ENCODE measurements around the gene TMOD3. TPM values are rescaled to one million over a fixed set of nuclear protein-coding genes. Genes with fewer than 3 reads are reported as not detected.
"Not testable (repeated sequence)": the region's sequence is repeated elsewhere in the genome, so short reads cannot be mapped to it uniquely, and the experiment has no call there.

TMOD3 gene
- total RNA-seq, 1 experiment from 2014 or later: 54.4 TPM

DNA sequence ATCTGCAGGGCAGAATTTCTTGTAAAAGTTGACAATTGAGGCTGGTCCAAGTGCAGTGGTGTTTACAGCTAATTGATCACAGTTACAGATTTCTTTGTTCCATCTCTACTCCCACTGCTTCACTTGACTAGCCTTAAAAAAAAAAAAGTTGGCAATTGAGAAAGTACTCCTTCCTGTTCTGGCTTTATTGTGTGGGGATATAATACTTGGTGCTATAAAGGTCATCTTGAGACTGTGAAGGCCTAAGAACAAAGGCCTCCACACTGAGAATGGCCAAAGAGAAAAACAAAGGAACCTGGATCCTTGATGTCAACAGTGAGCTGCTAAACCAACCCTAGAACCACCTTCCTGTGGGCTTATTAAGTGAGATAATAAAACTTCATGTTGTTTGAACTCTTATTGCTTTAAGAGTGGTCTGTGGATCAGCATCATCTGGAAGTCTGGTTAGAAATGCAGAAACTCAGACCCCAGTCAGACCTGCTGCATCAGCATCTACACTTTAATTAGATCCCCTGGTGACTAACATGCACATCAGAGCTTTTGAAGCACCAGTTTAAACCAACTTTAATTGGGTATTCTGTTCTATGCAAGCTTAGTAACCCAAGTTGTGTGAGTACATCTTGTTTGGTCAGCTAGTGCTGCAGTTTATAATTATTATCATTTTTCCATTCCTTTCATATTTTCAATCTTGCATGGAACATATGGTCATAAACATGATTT is 55.2 kb downstream of the TMOD3 start:
- intact Hi-C loops (cut with micrococcal nuclease; ENCODE audit: unreplicated experiment): no loop called here
- no peak overlapping the region for H3K27ac Mint-ChIP-seq (ENCODE audit: unreplicated experiment)
- no peaks in the 10 kb centered on the region for H3K9me3 Mint-ChIP-seq (ENCODE audit: unreplicated experiment)
- no peak overlapping the region for H3K4me3 ChIP-seq (ENCODE audit: low read depth, low read length)
- no peaks in the 10 kb centered on the region for H3K4me1 Mint-ChIP-seq (ENCODE audit: low read depth, unreplicated experiment)
- ChIA-PET POLR2A (no interaction called here), CTCF (interaction anchor here (0.6 kb wide), 2 partner anchors 21 kb away, joined by 5 read pairs; no protein-coding TSS in a partner anchor)
- H3K27me3 Mint-ChIP-seq (ENCODE audit: insufficient read depth, unreplicated experiment): no peaks in the 10 kb centered on the region
- TF ChIP-seq, protein P1, sequence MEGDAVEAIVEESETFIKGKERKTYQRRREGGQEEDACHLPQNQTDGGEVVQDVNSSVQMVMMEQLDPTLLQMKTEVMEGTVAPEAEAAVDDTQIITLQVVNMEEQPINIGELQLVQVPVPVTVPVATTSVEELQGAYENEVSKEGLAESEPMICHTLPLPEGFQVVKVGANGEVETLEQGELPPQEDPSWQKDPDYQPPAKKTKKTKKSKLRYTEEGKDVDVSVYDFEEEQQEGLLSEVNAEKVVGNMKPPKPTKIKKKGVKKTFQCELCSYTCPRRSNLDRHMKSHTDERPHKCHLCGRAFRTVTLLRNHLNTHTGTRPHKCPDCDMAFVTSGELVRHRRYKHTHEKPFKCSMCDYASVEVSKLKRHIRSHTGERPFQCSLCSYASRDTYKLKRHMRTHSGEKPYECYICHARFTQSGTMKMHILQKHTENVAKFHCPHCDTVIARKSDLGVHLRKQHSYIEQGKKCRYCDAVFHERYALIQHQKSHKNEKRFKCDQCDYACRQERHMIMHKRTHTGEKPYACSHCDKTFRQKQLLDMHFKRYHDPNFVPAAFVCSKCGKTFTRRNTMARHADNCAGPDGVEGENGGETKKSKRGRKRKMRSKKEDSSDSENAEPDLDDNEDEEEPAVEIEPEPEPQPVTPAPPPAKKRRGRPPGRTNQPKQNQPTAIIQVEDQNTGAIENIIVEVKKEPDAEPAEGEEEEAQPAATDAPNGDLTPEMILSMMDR (IDR thresholded peaks at IDR 0.05; ENCODE audit: insufficient read depth in 1 of 2, low read depth in 1 of 2, low read length in 1 of 2, severe bottlenecking in 1 of 2, unreplicated experiment in 1 of 2): no peak
- DNase-seq: no peak
- BruUV-seq (replicated peaks): no TSS peak
- no peaks in the 10 kb centered on the region for H3K27me3 ChIP-seq (replicated peaks; ENCODE audit: control insufficient read depth, insufficient read depth, low read length)
- H3K36me3 Mint-ChIP-seq (ENCODE audit: insufficient read depth, unreplicated experiment): peaks cover 20% of the 10 kb centered on the region
- no peaks in the 10 kb centered on the region for H3K36me3 ChIP-seq (ENCODE audit: control insufficient read depth, insufficient read depth, low read length)
- H3K9me3 ChIP-seq: no peaks in the 10 kb centered on the region
- H3K4me1 ChIP-seq: peaks cover 8% of the 10 kb centered on the region; the same call in 1 of the 2 replicates
- no peak overlapping the region for H3K4me3 Mint-ChIP-seq (ENCODE audit: unreplicated experiment)

DNA sequence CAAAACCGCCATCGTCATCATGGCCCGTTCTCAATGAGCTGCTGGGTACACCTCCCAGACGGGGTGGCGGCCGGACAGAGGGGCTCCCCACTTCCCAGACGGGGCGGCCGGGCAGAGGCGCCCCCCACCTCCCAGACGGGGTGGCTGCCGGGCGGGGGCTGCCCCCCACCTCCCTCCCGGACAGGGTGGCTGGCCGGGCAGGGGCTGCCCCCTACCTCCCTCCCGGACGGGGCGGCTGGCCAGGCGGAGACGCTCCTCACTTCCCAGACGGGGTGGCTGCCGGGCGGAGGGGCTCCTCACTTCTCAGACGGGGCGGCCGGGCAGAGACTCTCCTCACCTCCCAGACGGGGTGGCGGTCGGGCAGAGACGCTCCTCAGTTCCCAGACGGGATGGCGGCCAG is 56.3 kb downstream of the TMOD3 start:
- POLR2A ChIA-PET; CTCF ChIA-PET; H3K36me3 ChIP-seq (ENCODE audit: control insufficient read depth, insufficient read depth, low read length): not testable (repeated sequence)

DNA sequence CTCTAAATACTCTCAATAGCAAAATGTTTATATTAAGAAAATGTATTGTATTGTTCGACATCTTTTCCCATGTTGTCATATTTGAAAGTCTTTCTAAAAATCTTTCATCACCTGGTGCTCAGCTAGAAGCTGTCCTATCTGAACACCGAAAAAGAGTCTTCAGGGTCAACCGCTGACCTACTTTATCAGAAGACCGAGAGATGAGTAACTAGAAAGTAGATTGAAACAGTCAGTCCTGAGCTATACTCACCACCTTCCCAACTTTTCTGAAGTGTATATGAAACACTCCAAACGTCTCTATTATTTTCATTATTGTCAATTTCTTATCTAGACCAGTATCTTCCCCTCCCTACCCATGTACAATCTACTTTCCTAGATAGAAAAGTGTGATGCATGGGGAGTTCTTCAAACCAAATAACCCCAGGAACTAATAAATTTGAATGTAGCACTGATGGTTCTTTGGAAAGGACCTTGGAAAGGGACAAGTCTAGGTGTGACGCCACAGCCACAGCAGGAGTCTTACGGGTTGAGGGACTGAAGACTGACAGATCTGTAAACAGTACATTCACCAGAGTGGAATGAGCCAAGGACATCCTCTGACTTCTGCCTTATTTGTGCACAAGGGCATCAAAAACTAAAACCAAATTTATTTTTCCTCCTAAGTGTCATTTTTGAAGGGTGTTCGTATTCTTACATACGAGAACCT is 58.6 kb downstream of the TMOD3 start:
- Histone ChIP-seq H3K9me3 (no peaks in the 10 kb centered on the region), H3K4me1 (peaks cover 8% of the 10 kb centered on the region; the same call in 1 of the 2 replicates), H3K4me3 (ENCODE audit: low read depth, low read length) (no peak overlapping the region), H3K27me3 (replicated peaks; ENCODE audit: control insufficient read depth, insufficient read depth, low read length) (no peaks in the 10 kb centered on the region), H3K36me3 (ENCODE audit: control insufficient read depth, insufficient read depth, low read length) (no peaks in the 10 kb centered on the region)
- POLR2A ChIA-PET: no interaction called here
- intact Hi-C loops (cut with micrococcal nuclease; ENCODE audit: unreplicated experiment): loop anchor here (1.0 kb wide), 1 partner anchor 19 kb away; no protein-coding TSS in a partner anchor
- BruUV-seq (replicated peaks): no TSS peak
- no peaks in the 10 kb centered on the region for H3K27me3 Mint-ChIP-seq (ENCODE audit: insufficient read depth, unreplicated experiment)
- H3K27ac Mint-ChIP-seq (ENCODE audit: unreplicated experiment): no peak overlapping the region
- H3K36me3 Mint-ChIP-seq (ENCODE audit: insufficient read depth, unreplicated experiment): peaks cover 38% of the 10 kb centered on the region
- CTCF ChIA-PET: interaction anchor here (0.7 to 1.5 kb wide), 5 partner anchors 9 to 351 kb away, joined by 3 to 7 read pairs (median 5); no protein-coding TSS in a partner anchor
- no peaks in the 10 kb centered on the region for H3K9me3 Mint-ChIP-seq (ENCODE audit: unreplicated experiment)
- TF ChIP-seq, protein P1 (IDR thresholded peaks at IDR 0.05; ENCODE audit: insufficient read depth in 1 of 2, low read depth in 1 of 2, low read length in 1 of 2, severe bottlenecking in 1 of 2, unreplicated experiment in 1 of 2): no peak
- DNase-seq: no peak
- H3K4me1 Mint-ChIP-seq (ENCODE audit: low read depth, unreplicated experiment): no peaks in the 10 kb centered on the region
- H3K4me3 Mint-ChIP-seq (ENCODE audit: unreplicated experiment): no peak overlapping the region

More for the DNA sequence above, 56.3 kb downstream of the TMOD3 start:
- H3K9me3 ChIP-seq; H3K4me1 ChIP-seq; BruUV-seq (replicated peaks); H3K4me1 Mint-ChIP-seq (ENCODE audit: low read depth, unreplicated experiment); DNase-seq; H3K27ac Mint-ChIP-seq (ENCODE audit: unreplicated experiment); H3K9me3 Mint-ChIP-seq (ENCODE audit: unreplicated experiment); H3K27me3 ChIP-seq (replicated peaks; ENCODE audit: control insufficient read depth, insufficient read depth, low read length); H3K4me3 ChIP-seq (ENCODE audit: low read depth, low read length); H3K27me3 Mint-ChIP-seq (ENCODE audit: insufficient read depth, unreplicated experiment); intact Hi-C loops (cut with micrococcal nuclease; ENCODE audit: unreplicated experiment); H3K4me3 Mint-ChIP-seq (ENCODE audit: unreplicated experiment): not testable (repeated sequence)
- peaks cover 24% of the 10 kb centered on the region for H3K36me3 Mint-ChIP-seq (ENCODE audit: insufficient read depth, unreplicated experiment)

Measured in Caco-2 (cell line).